Fibroblast of skin of abdomen (primary cell): ENCODE data around the gene ZNF223.

ENCODE experiments used
- DNase-seq: peaks from one replicate; pipeline ENCODE4 v3.0.0-alpha.2; 2013

ZNF223 gene

DNA sequence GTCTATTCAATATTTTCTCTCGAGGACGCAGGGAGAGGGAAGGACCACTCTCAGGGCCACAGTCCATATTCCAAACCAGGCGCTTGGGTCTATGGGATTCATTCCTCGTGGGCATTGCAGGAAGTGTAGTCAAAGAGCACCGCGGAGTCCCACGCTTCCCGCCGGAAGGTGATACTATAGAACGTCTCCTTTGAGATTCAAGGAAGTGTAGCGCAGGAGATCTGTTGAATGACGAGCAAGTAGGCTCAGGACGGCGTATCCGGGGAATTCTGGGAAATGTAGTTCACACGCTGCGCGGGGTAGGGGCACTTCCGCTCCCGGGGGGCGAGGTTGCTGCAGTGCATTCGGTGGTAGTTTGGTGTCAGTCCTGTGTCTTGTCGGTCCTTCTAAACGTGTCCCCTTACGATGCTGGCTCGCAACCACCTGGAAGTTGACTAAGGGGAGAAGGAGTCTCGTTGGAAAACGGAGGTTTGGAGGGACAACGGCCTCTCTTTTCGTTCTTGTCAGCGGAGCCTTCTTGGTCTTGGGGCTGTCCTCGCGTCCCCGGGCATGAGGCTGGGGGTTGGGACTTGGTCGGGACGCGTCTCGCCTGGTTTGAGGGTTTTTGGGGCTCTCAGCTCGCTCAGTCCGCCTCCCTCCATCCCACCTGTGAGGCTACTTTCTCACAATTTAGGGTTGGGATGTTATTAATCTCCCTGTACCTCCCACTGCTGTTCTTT is 20.1 kb downstream of the ZNF223 start, which contains the start of gene ZNF284:
Gene ZNF284, plus strand, starts transcription at position 336 of the 719 bp plus-strand sequence. CDS start 4,231 bp downstream, outside the sequence.
- peak; percentile 93 for DNase-seq

DNA sequence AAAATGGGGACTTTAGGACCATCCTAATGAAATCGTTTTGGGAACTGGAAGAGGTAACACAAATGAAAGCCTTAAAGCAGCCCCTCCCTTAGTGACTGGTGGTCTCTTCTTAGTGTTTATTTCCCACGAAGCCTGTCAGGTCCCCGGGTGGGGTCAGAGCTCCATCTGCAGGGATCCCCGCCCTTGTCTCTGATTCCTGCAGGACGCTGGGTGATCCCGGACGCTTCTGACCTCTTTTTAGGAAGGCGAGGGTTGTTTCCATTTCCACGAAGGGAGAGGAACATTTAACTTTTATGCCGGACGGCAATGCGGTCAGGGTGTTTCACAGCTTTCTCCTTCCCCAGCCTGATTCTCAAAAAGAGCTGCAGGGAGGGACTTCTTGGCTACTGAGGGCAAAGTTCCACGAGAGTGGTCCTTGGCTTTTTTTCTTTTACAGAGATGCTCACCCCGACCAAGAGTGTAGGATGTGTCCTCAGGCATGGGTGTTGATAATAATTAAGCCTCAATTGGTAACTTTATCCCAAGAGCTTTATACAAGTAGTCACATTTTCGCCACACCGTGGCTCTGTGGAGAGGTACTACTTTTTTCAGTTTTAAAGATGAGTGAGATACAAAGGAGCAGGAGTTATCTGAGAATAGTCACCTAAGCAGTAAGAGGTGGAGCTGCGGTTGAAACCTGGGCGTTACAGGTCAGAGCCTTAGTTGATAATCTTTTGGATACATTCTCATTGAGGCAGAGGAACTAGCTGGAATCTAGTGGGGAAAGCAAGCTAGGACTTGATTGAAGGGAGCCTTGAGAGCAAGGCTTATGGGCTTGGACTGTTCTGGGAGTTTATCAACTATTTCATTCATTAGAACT is 20.9 kb downstream of the ZNF223 start:
- DNase-seq, result peak; percentile 1

- no peak for DNase-seq
Observed at GRCh38 chr19:44076325-44076724, 24.5 kb downstream of the ZNF223 start.

- DNase-seq, result no peak
Observed at GRCh38 chr19:44092108-44092507, 40.3 kb downstream of the ZNF223 start.

DNA sequence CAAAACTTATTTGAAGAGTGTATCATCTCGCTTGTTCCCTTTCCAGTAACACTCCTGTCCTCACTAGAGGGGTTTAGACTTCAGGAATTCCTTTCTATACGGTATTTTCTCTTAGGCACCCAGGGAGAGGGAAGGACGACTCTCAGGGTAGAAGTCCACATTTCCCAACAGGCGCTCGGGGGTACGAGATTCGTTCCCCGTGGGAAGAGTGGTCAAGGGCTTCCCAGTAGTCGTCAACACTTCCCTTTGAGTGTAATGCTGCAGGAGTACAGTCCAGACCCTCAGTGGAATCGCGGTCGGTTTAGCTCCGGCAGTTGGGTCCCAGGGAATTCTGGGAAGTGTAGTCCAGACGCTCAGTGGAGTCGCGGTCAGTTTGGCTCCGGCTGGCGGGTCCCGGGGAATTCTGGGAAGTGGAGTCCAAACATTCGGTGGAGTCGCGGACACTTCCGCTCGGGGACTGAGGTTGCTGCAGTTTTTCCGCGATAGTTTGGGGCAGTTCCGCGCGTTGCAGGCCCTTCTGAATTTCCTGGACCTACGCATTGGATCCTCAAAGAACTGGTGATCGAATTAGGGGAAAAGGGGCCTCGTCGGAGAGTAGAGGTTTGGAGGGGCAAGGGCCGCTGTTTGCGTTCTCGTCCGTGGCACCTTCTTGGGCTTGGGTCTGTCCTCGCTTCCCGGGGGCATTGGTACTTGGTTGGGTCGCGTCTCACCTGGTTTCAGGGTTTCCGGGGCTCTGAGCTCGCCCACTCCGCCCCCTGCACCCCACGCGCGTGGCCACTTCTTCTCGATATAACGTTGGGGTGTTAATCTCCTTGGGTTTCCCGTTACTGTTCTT is 42.3 kb downstream of the ZNF223 start, which contains the start of gene ZNF224:
Gene ZNF224, plus strand, starts transcription at position 431 of the 835 bp plus-strand sequence. CDS start 3,513 bp downstream, outside the sequence.
- peak; percentile 92 for DNase-seq

- DNase-seq, result no peak
Observed at GRCh38 chr19:44107751-44108150, 55.9 kb downstream of the ZNF223 start.

DNA sequence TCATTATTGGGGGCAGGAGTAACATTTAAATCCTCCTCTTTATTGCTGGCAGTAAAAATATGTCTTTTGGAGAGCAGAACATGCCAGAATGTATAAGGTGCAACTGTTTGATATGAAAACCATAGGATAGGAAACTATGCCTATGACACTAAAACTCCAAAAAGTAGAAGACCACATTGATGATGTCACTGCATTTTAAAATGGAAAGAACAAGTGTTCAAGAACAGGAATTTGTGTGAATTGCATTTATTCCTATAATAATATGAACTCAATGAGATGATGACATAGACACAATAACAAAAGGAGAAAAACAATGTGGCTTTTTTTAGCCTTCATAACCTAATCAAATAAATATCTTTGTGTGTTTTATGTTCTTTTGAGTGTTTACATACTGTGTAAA is 57.6 kb downstream of the ZNF223 start:
- DNase-seq, result no peak

DNA sequence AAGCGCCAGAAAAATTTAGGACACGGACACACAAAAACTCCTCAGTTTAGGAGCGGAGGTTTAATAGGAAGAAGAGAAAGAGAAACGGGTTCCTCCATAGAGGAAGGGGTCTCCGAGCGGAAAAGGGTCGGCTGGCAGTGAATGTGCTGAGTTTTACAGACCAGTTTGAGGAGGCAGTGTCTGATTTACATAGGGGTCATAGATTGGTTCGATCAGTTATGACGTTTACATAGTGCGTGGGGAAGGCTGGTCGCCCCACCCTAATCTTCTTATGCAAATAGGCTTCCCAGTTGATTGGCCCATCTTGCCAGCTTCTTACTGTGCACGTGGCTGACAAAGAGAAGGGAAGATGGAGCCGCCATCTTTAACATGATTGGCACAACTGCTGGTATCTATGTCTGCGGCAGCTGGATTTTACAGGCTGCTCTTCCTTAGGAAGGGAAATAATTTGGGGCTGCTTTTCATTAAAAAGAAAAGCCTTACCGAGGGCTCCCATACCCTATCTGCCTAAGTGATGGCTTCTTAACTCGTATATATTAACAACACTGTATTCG is 60.2 kb downstream of the ZNF223 start:
- peak; percentile 81 for DNase-seq

GRCh38 chr19:44112802-44113137 is 60.9 kb downstream of the ZNF223 start:
- no peak for DNase-seq

GRCh38 chr19:44113138-44113783 is 61.4 kb downstream of the ZNF223 start, which contains the start of gene ZNF225:
ZNF225 (plus strand) TSS chr19:44113399; CDS start chr19:44115828, 2,429 bp downstream.
- peak; percentile 99 for DNase-seq

GRCh38 chr19:44113784-44114390 is 62.1 kb downstream of the ZNF223 start:
- no peak for DNase-seq
